ENCODE results near the gene CLDN2.

The CLDN2 gene

DNA sequence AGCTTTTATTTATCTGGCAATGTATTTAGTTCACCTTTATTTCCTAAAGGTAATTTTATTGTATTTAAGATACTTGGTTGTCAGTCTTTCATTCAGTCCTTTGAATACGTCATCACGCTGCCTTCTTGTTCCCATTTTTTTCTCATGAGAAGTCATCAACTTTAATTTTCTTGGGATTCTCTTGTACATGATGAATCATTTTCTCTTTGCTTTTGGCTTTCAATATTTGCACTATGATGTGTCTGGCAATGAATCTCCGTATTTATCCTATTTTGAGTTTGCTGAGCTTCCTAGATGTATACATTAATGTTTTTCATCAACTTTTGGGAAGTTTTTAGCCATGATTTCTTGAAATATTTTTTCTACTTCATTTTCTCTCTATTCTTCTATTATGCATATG lies 28.4 kb downstream of the CLDN2 start:
- TF ChIP-seq ZFX (IDR thresholded peaks at IDR 0.05; ENCODE audit: borderline replicate concordance): no peak
- TF ChIP-seq, protein P1, sequence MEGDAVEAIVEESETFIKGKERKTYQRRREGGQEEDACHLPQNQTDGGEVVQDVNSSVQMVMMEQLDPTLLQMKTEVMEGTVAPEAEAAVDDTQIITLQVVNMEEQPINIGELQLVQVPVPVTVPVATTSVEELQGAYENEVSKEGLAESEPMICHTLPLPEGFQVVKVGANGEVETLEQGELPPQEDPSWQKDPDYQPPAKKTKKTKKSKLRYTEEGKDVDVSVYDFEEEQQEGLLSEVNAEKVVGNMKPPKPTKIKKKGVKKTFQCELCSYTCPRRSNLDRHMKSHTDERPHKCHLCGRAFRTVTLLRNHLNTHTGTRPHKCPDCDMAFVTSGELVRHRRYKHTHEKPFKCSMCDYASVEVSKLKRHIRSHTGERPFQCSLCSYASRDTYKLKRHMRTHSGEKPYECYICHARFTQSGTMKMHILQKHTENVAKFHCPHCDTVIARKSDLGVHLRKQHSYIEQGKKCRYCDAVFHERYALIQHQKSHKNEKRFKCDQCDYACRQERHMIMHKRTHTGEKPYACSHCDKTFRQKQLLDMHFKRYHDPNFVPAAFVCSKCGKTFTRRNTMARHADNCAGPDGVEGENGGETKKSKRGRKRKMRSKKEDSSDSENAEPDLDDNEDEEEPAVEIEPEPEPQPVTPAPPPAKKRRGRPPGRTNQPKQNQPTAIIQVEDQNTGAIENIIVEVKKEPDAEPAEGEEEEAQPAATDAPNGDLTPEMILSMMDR (IDR thresholded peaks at IDR 0.05): no peak
- no peak overlapping the region for H3K27ac ChIP-seq

DNA sequence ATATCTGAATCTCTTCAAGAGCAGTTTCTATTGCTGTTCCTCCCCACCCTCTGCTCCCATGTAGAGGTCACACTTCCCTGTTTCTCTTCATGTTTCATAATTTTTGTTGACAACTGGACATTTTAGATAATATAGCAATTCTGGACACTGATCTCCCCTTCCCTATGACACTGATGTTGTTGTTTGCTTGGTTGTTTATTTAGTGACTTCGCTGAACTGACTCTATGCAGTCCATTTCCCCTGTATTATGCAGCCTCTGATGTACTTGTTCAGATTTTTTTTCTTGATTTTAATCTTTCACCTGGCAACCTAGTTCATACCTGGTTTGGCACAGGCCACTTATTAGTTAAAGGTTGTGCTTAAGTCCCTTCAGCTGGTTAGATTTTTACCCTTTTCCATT lies 29.2 kb downstream of the CLDN2 start:
- TF ChIP-seq, protein P1 (IDR thresholded peaks at IDR 0.05): no peak
- TF ChIP-seq ZFX (IDR thresholded peaks at IDR 0.05; ENCODE audit: borderline replicate concordance): no peak
- no peak overlapping the region for H3K27ac ChIP-seq

DNA sequence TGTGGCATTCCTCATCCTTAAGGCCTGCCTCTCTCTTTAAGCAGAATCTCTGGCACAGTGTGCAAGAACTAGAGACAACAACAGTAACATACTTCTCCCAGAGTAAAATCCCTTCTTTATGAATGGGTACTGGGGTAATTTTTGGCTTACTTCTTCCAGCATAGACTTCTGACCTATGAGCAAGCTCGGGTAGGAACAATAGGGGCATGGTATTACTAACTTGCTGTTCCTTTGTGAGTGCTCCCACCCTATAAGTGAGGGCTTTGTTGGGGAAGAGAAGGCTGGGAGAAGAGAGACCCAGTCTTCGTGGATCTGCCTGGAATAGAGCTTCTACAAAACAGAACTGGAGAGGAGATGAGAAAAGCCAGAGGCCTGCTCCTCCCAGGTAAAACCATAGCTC lies 30.2 kb downstream of the CLDN2 start:
- no peak overlapping the region for H3K27ac ChIP-seq
- TF ChIP-seq, protein P1 (IDR thresholded peaks at IDR 0.05): no peak
- TF ChIP-seq ZFX (IDR thresholded peaks at IDR 0.05; ENCODE audit: borderline replicate concordance): no peak

DNA sequence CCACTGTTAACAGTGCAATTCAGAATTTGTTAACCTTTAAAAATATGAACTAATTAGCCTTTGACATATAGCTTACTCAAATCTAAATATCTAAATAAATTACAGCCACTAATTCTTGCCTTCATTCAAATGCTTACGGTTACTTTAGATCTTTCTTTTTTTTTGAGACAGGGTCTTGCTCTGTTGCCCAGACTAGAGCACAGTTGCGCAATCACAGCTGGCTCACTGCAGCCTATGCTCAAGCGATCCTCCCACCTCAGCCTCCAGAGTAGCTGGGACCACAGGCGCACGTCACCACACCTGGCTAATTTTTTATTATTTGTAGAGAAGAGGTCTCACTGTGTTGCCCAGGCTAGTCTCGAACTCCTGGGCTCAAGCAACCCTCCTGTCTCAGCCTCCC lies 31.0 kb downstream of the CLDN2 start:
- H3K27ac ChIP-seq: no peak overlapping the region
- no peak for TF ChIP-seq ZFX (IDR thresholded peaks at IDR 0.05; ENCODE audit: borderline replicate concordance)
- TF ChIP-seq, protein P1 (IDR thresholded peaks at IDR 0.05): no peak

DNA sequence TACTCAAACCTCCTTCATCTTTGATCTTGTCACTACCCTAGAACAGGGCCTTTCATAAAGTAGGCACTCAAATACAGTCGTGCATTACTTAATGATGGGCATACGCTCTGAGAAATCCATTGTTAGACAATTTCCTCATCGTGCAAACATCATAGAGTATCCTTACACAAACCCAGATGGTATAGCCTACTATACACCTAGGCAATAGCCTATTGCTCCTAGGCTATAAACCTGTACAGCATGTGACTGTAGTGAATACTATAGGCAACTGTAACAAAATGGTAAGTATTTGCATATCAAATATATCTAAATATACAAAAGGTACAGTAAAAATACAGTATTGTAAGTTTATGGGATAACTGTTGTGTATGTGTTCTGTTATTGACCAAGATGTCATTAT lies 31.9 kb downstream of the CLDN2 start:
- H3K27ac ChIP-seq: no peak overlapping the region
- no peak for TF ChIP-seq ZFX (IDR thresholded peaks at IDR 0.05; ENCODE audit: borderline replicate concordance)
- TF ChIP-seq, protein P1 (IDR thresholded peaks at IDR 0.05): no peak

DNA sequence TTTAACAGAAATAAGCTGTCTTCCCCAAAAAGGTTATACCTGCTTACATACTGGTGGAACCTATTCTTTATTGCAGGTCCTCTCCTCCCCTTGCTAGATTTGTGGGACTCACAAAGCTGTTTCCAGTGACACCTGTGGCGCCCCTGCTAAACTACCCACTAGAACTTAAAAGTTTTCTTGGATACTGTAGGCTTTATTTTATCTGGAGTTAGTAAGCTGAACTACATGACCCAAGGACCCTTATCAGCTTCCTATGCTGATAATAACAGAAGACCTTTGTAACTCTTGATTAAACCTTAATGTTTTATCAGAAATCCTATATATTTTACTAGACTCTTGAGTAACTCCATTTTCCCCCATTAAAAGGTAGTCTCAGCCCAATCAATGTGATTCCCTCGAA lies 32.3 kb downstream of the CLDN2 start:
- no peak overlapping the region for H3K27ac ChIP-seq
- TF ChIP-seq, protein P1 (IDR thresholded peaks at IDR 0.05): no peak
- TF ChIP-seq ZFX (IDR thresholded peaks at IDR 0.05; ENCODE audit: borderline replicate concordance): no peak

DNA sequence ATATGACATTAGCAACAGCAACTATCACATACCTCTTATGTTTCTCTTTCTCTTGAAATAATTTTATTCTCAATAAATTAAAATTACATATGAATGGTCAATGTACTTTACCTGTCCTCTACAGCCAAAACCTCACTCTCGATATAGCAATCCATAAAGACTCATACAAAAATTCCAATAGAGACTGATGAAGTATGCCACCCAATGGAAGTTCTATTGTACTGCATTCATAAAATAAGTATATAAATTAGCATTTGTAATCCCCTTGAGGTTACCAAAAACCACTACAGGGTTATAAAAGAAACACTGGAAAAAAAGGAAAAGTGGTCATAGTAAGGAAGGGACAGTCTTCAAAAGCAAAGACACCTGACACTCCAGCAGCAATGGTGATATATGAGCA lies 32.8 kb downstream of the CLDN2 start:
- TF ChIP-seq, protein P1 (IDR thresholded peaks at IDR 0.05): peak; percentile 51
- no peak for TF ChIP-seq ZFX (IDR thresholded peaks at IDR 0.05; ENCODE audit: borderline replicate concordance)
- H3K27ac ChIP-seq: no peak overlapping the region

All from 22Rv1 (cell line).